Measurements from ENCODE around the gene EIF3A.
A peak's percentile ranks its signal among the peaks of the same experiment; 100 is the strongest.

EIF3A gene

GRCh38 chr10:119079599-119080520 lies 757 bp downstream of the EIF3A start (continued):
- TF ChIP-seq ZSCAN18 (tag by site-specific recombination; IDR thresholded peaks at IDR 0.05) (no peak), ZBTB20 (tag by site-specific recombination; IDR thresholded peaks at IDR 0.05) (peak; percentile 55; the same call in 1 of the 2 replicates), ZSCAN30 (tag by site-specific recombination; IDR thresholded peaks at IDR 0.05) (peak; percentile 79), ZNF248 (tag by site-specific recombination; IDR thresholded peaks at IDR 0.05) (no peak), ZNF132 (tag by site-specific recombination; IDR thresholded peaks at IDR 0.05; ENCODE audit: borderline replicate concordance) (no peak), ZNF274 (IDR thresholded peaks at IDR 0.05; ENCODE audit: low read length) (no peak), ZNF274 (tag by site-specific recombination; IDR thresholded peaks at IDR 0.05; ENCODE audit: borderline replicate concordance) (no peak), REPIN1 (tag by site-specific recombination; IDR thresholded peaks at IDR 0.05; ENCODE audit: low read depth) (0 out of 2 replicates have a peak, but pooled peaks have one; percentile 61), ZNF426 (tag by site-specific recombination; IDR thresholded peaks at IDR 0.05) (no peak), ZBTB11 (tag by site-specific recombination; conservative IDR thresholded peaks at IDR 0.05; ENCODE audit: low read depth) (peak; percentile 58), ZNF473 (tag by site-specific recombination; IDR thresholded peaks at IDR 0.05) (no peak), ZSCAN4 (tag by site-specific recombination; IDR thresholded peaks at IDR 0.05) (no peak), ZFP69B (tag by site-specific recombination; IDR thresholded peaks at IDR 0.05) (0 out of 2 replicates have a peak, but pooled peaks have one; percentile 8), ZNF701 (tag by site-specific recombination; IDR thresholded peaks at IDR 0.05) (no peak), ZNF341 (tag by site-specific recombination; IDR thresholded peaks at IDR 0.05; ENCODE audit: low read depth) (peak; percentile 55), ZNF423 (tag by site-specific recombination; IDR thresholded peaks at IDR 0.05) (no peak; the same call in 1 of the 2 replicates), ZNF677 (tag by site-specific recombination; IDR thresholded peaks at IDR 0.05) (no peak), ZNF174 (tag by site-specific recombination; IDR thresholded peaks at IDR 0.05) (no peak), ZNF202 (tag by site-specific recombination; IDR thresholded peaks at IDR 0.05; ENCODE audit: borderline replicate concordance) (no peak), ZNF76 (tag by site-specific recombination; IDR thresholded peaks at IDR 0.05; ENCODE audit: borderline replicate concordance, low read depth) (0 out of 2 replicates have a peak, but pooled peaks have one; percentile 17), ZFHX2 (tag by site-specific recombination; conservative IDR thresholded peaks at IDR 0.05) (peak; percentile 77), ZNF558 (tag by site-specific recombination; IDR thresholded peaks at IDR 0.05) (no peak), TCF7L2 (IDR thresholded peaks at IDR 0.05; ENCODE audit: borderline replicate concordance, low read depth, low read length) (no peak), ZEB2 (tag by site-specific recombination; IDR thresholded peaks at IDR 0.05) (no peak), HIC1 (tag by site-specific recombination; IDR thresholded peaks at IDR 0.05) (no peak)

Measured in HEK293 (cell line).